ENCODE results near the gene THSD7A. TPM values are rescaled to one million over a fixed set of nuclear protein-coding genes. Genes with fewer than 3 reads are reported as not detected.

Gene THSD7A
- total RNA-seq, 1 experiment from 2014 or later = 0.64 TPM

DNA sequence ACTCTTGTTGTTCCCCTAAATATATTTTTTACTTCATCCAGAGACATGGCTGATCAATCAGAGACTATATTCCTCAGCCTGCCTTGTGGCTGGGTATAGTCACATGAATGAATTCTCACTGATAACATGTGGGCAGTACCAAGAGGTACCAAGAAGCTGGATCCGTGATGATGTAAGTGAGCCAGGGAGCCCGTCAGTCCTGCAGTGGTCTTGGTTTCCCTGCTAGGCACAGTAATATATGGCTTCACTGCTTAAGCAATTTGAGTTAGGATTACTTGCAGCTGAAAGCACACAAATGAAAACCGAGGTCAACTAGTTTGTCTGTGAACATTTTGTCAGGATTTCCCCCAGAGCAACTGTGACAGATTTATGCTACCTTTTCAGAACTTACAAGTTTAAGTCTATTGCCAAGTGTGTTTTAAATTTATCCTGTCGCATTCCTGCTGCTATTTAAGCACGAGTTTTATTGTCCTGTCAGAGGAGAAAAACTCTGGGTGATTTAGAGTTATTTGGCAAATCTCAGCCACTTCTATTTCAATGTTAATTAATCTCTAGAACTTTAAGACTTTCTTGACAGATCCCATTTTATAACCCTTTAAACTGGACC lies 476.5 kb downstream of the THSD7A start:
- Histone ChIP-seq H3K9me3 (ENCODE audit: low read depth, low read length, poor library complexity, severe bottlenecking) (no peaks in the 10 kb centered on the region), H3K4me1 (ENCODE audit: insufficient read depth, low read length, poor library complexity, severe bottlenecking) (no peaks in the 10 kb centered on the region), H3K4me3 (ENCODE audit: low read depth, low read length, poor library complexity, severe bottlenecking) (no peak overlapping the region), H3K36me3 (ENCODE audit: insufficient read depth, low read length, poor library complexity, severe bottlenecking) (no peaks in the 10 kb centered on the region), H3K27me3 (replicated peaks; ENCODE audit: insufficient read depth, low read depth, low read length, poor library complexity) (peaks cover 27% of the 10 kb centered on the region), H3K27ac (ENCODE audit: low read depth, low read length, poor library complexity, severe bottlenecking) (no peak overlapping the region)
- POLR2A ChIA-PET (ENCODE audit: low non-redundant PET) = no interaction called here
- CTCF ChIA-PET = no interaction called here
- TF ChIP-seq, protein P1, sequence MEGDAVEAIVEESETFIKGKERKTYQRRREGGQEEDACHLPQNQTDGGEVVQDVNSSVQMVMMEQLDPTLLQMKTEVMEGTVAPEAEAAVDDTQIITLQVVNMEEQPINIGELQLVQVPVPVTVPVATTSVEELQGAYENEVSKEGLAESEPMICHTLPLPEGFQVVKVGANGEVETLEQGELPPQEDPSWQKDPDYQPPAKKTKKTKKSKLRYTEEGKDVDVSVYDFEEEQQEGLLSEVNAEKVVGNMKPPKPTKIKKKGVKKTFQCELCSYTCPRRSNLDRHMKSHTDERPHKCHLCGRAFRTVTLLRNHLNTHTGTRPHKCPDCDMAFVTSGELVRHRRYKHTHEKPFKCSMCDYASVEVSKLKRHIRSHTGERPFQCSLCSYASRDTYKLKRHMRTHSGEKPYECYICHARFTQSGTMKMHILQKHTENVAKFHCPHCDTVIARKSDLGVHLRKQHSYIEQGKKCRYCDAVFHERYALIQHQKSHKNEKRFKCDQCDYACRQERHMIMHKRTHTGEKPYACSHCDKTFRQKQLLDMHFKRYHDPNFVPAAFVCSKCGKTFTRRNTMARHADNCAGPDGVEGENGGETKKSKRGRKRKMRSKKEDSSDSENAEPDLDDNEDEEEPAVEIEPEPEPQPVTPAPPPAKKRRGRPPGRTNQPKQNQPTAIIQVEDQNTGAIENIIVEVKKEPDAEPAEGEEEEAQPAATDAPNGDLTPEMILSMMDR (conservative IDR thresholded peaks at IDR 0.05; ENCODE audit: low read depth, low read length) = no peak
- no peak for TF ChIP-seq EZH2 (IDR thresholded peaks at IDR 0.05; ENCODE audit: borderline replicate concordance, low read depth, low read length, poor library complexity, severe bottlenecking)
- DNase-seq (ENCODE audit: low spot score) = peak; percentile 64
- intact Hi-C loops (cut with micrococcal nuclease; ENCODE audit: unreplicated experiment) = loop anchor here (5.0 kb wide), 1 partner anchor 48 kb away; no protein-coding TSS in a partner anchor
- BruUV-seq (replicated peaks) = no TSS peak

DNA sequence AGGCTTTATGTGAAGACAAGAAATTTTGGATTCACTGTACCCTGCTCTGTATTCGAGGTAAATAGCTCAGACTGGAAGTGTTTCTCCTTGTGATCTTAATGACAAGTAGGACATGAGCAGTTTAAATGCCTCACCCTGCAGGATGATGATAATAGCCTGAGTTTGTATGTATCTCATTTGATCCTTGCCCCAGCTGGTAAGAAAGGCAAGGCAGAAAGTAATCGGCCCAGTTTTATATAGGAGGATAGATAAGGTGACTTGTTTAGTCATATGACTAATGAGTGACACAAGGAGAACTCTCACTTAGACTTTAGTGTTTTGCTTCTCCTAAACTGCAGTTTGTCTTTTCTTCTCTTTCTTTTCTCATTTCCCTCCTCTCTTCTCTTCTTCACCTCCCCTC lies 485.7 kb downstream of the THSD7A start:
- intact Hi-C loops (cut with micrococcal nuclease; ENCODE audit: unreplicated experiment) = loop anchor here (10.0 kb wide), 5 partner anchors 282 to 932 kb away; no protein-coding TSS in a partner anchor
- Histone ChIP-seq H3K27ac (ENCODE audit: low read depth, low read length, poor library complexity, severe bottlenecking) (no peak overlapping the region), H3K4me3 (ENCODE audit: low read depth, low read length, poor library complexity, severe bottlenecking) (no peak overlapping the region), H3K36me3 (ENCODE audit: insufficient read depth, low read length, poor library complexity, severe bottlenecking) (no peaks in the 10 kb centered on the region), H3K27me3 (replicated peaks; ENCODE audit: insufficient read depth, low read depth, low read length, poor library complexity) (no peaks in the 10 kb centered on the region), H3K4me1 (ENCODE audit: insufficient read depth, low read length, poor library complexity, severe bottlenecking) (no peaks in the 10 kb centered on the region), H3K9me3 (ENCODE audit: low read depth, low read length, poor library complexity, severe bottlenecking) (no peaks in the 10 kb centered on the region)
- POLR2A ChIA-PET (ENCODE audit: low non-redundant PET) = no interaction called here
- CTCF ChIA-PET = no interaction called here
- TF ChIP-seq EZH2 (IDR thresholded peaks at IDR 0.05; ENCODE audit: borderline replicate concordance, low read depth, low read length, poor library complexity, severe bottlenecking) = no peak
- TF ChIP-seq, protein P1 (conservative IDR thresholded peaks at IDR 0.05; ENCODE audit: low read depth, low read length) = no peak
- DNase-seq (ENCODE audit: low spot score) = no peak
- BruUV-seq (replicated peaks) = no TSS peak

DNA sequence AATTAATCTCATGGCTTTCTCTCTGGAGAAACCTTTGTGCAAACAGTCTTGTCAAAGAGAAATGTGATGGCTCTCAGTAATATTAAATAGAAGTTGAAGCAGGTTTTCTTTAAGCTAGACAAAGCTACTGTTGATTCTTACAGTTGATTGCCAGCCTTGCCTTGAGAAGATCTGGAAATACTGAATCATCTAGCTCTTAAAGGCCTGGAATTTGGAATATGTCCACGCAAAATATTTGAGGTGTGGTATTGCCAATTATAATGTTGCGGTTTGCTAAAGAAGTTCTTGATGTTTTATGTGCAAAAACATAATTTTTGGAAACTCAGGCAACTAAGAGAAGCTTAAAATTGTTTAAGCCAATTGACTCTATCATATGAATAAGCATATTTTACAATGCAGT lies 486.4 kb downstream of the THSD7A start:
- TF ChIP-seq EZH2 (IDR thresholded peaks at IDR 0.05; ENCODE audit: borderline replicate concordance, low read depth, low read length, poor library complexity, severe bottlenecking) = no peak
- TF ChIP-seq, protein P1 (conservative IDR thresholded peaks at IDR 0.05; ENCODE audit: low read depth, low read length) = no peak
- H3K36me3 ChIP-seq (ENCODE audit: insufficient read depth, low read length, poor library complexity, severe bottlenecking) = no peaks in the 10 kb centered on the region
- no peaks in the 10 kb centered on the region for H3K27me3 ChIP-seq (replicated peaks; ENCODE audit: insufficient read depth, low read depth, low read length, poor library complexity)
- no peak overlapping the region for H3K4me3 ChIP-seq (ENCODE audit: low read depth, low read length, poor library complexity, severe bottlenecking)
- no peak overlapping the region for H3K27ac ChIP-seq (ENCODE audit: low read depth, low read length, poor library complexity, severe bottlenecking)
- ChIA-PET CTCF (no interaction called here), POLR2A (ENCODE audit: low non-redundant PET) (no interaction called here)
- intact Hi-C loops (cut with micrococcal nuclease; ENCODE audit: unreplicated experiment) = loop anchor here (10.0 kb wide), 5 partner anchors 281 to 931 kb away; no protein-coding TSS in a partner anchor
- no peaks in the 10 kb centered on the region for H3K4me1 ChIP-seq (ENCODE audit: insufficient read depth, low read length, poor library complexity, severe bottlenecking)
- no peaks in the 10 kb centered on the region for H3K9me3 ChIP-seq (ENCODE audit: low read depth, low read length, poor library complexity, severe bottlenecking)
- no TSS peak for BruUV-seq (replicated peaks)
- no peak for DNase-seq (ENCODE audit: low spot score)
